ENCODE results near the gene GOLGA3. TPM values are rescaled to one million over a fixed set of nuclear protein-coding genes. Genes with fewer than 3 reads are reported as not detected.
"Not testable (repeated sequence)": the region's sequence is repeated elsewhere in the genome, so short reads cannot be mapped to it uniquely, and the experiment has no call there.

Gene GOLGA3
- total RNA-seq, 2 experiments from 2014 or later, result 63.8 to 64.7 TPM

DNA sequence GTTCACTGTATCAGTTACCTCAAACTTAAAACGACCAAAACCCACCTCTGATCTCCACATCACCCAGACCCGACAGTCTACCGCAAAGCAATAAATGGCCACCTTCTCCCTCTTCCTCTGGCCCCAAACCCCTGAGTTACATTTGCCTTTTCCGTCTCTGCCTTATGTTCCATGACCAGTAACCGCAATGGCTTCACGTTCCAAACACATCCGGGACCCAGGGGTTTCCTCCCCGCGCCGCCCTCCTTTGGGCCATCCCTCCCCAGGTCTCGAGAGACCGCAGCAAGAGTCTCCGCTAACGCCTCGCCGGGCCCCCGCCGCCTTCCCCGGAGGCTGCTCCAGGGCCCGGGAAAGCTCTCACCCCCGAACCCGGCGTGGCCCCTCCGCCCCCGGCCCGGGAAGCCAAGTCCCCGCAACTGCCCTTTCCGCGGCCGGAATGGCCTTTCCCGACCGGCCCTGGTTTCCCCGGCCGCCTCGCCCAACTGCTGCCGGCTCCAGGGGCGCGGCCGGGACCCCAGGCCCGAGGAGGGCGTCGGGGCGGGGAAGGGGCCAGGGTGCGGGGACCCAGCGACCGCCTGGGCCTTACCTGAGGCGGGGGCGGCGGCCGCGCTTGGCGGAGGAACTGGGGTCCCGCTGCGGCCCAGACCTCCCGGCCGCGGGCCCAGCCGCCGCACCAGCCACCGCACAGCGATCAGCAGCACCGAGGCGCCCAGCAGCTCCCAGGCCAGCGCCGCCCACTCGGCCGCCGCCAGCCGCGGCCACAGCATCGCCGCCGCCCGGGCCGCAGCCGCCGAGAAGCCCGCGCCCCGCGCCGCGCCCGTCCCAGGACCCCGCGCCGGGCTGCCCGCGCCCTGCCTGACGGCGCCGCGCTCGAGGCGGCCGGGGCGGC lies 67.4 kb downstream of the GOLGA3 start, which contains the start of gene ANKLE2:
TSS of gene ANKLE2 (minus strand) at position 801 of the 889 bp plus-strand sequence. CDS start at position 767, 34 bp downstream.
- peak within 1 kb of the TSS; percentile 92 for H3K4me3 Mint-ChIP-seq
- peak; percentile 35 for ATAC-seq (ENCODE audit: low read depth)
- H3K4me1 Mint-ChIP-seq, result peaks cover 25% of the 10 kb centered on the region
- peak; percentile 78 for DNase-seq
- no peaks in the 10 kb centered on the region for H3K9me3 Mint-ChIP-seq
- H3K27me3 Mint-ChIP-seq, result no peaks in the 10 kb centered on the region
- POLR2A ChIA-PET, result interaction anchor here (1.0 to 1.2 kb wide), 2 partner anchors 10 to 73 kb away, joined by 3 read pairs; no protein-coding TSS in a partner anchor
- peak within 1 kb of the TSS; percentile 95 for H3K27ac Mint-ChIP-seq
- peaks cover 18% of the 10 kb centered on the region for H3K36me3 Mint-ChIP-seq

DNA sequence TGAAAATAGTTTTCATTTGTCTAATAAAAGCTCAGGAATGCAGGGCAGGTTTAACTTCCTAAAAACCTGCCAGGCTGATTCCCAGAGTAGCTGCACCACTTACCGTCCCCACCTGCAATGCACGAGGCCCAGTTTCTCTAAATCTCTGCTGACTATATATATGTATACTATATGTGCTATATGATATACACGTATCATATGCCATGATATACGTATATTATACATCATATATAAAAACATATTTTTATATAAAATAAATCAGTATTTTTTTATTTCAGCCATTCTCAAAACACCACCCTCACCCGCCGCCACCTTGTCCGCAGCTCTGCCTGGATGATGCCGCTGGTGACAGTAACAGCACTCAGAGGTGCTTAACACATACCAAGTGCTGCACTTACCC lies 69.3 kb downstream of the GOLGA3 start:
- no peaks in the 10 kb centered on the region for H3K27me3 Mint-ChIP-seq
- peaks cover 24% of the 10 kb centered on the region for H3K36me3 Mint-ChIP-seq
- no peak overlapping the region for H3K4me3 Mint-ChIP-seq
- no peaks in the 10 kb centered on the region for H3K9me3 Mint-ChIP-seq
- DNase-seq (no peak), ATAC-seq (ENCODE audit: low read depth) (no peak)
- peaks cover 23% of the 10 kb centered on the region for H3K4me1 Mint-ChIP-seq
- H3K27ac Mint-ChIP-seq, result no peak overlapping the region
- POLR2A ChIA-PET, result no interaction called here

DNA sequence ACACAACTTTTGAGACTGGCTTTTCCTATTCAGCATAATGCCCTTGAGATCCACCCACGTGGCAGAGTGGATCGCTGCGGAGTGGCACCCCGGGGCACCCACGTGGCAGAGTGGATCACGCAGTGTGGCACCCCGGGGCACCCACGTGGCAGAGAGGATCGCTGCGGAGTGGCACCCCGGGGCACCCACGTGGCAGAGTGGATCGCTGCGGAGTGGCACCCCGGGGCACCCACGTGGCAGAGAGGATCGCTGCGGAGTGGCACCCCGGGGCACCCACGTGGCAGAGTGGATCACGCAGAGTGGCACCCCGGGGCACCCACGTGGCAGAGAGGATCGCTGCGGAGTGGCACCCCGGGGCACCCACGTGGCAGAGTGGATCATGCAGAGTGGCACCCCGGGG lies 69.8 kb downstream of the GOLGA3 start:
- Mint-ChIP-seq H3K4me1 (peaks cover 23% of the 10 kb centered on the region), H3K36me3 (peaks cover 26% of the 10 kb centered on the region)
- POLR2A ChIA-PET; H3K9me3 Mint-ChIP-seq; H3K27ac Mint-ChIP-seq; H3K4me3 Mint-ChIP-seq; H3K27me3 Mint-ChIP-seq; ATAC-seq (ENCODE audit: low read depth); DNase-seq: not testable (repeated sequence)

DNA sequence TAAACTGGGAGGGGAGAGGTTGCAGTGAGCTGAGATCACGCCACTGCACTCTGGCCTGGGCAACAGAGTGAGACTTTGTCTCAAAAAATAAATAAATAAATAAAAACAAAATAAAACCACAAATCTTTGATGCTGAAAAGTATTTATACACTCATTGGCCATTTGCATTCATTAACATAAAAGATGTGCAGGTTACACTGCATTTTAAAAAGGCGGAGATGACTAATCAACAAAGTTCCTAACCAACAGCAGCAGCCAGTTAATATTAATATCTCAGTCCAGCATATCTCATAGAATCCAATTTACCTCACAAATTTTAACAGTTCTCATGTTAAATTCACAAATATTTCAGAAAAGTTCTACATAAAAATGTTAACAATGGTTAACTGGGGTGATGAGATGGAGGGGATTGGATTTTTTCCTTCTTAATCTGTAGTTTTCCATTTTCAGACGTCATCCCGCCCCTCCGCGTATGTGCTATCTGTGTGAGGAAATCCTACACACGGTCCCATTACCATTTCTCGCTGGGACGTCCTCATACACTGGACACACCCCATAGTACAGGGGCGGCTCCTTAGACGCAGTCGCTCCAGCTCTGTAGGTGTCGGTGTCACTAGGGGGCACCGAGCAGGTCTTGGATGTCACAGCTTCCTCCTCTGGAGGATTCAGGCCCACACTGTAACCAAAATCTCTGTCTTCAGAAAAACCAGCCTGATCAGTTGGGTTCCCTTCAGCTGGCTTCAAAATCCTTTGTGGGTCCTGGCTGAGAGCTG lies 74.3 kb downstream of the GOLGA3 start:
- H3K27me3 Mint-ChIP-seq, result no peaks in the 10 kb centered on the region
- H3K4me3 Mint-ChIP-seq, result no peak overlapping the region
- H3K36me3 Mint-ChIP-seq, result peaks cover 20% of the 10 kb centered on the region

DNA sequence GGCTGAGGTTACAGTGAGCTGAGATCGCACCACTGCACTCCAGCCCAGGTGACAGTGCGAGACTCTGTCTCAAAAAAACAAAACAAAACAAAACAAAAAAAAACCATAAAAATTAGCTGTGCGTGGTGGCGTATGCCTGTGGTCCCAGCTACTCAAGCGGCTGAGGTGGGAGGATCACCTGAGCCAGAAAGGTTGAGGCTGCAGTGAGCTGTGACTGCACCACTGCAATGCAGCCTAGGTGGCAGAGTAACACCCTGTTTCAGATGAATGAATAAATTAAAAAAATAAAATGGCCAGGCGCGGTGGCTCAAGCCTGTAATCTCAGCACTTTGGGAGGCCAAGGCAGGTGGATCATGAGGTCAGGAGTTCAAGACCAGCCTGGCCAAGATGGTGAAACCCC lies 75.0 kb downstream of the GOLGA3 start:
- H3K4me3 Mint-ChIP-seq; ATAC-seq (ENCODE audit: low read depth); H3K4me1 Mint-ChIP-seq; DNase-seq; H3K27me3 Mint-ChIP-seq; H3K9me3 Mint-ChIP-seq; H3K27ac Mint-ChIP-seq; POLR2A ChIA-PET: not testable (repeated sequence)
- H3K36me3 Mint-ChIP-seq, result peaks cover 19% of the 10 kb centered on the region

More for the DNA sequence above, 74.3 kb downstream of the GOLGA3 start:
- ATAC-seq (ENCODE audit: low read depth) (no peak), DNase-seq (no peak)
- POLR2A ChIA-PET, result no interaction called here
- H3K27ac Mint-ChIP-seq, result no peak overlapping the region
- peaks cover 8% of the 10 kb centered on the region for H3K4me1 Mint-ChIP-seq
- no peaks in the 10 kb centered on the region for H3K9me3 Mint-ChIP-seq

DNA sequence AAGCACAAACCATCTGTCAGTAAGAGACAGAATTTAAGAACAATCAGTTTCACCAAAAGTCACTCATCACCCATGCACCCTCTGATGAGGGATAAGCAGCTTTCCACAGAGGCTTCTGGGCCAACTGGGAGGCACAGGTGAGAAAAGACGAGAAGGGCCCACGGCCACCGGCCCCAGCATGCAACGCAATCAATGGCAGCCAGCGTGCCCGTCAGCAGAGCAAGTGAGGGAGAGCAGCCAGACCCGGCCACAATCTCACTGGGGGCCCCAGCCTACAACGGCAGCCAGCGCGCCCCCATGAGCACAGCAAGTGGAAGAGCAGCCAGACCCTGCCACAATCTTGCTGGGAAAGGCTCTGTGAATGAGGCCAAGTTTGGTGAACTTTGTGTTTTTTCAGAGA lies 80.3 kb downstream of the GOLGA3 start:
- DNase-seq (no peak), ATAC-seq (ENCODE audit: low read depth) (no peak)
- no peaks in the 10 kb centered on the region for H3K4me1 Mint-ChIP-seq
- H3K36me3 Mint-ChIP-seq, result peaks cover 26% of the 10 kb centered on the region
- H3K4me3 Mint-ChIP-seq, result no peak overlapping the region
- H3K9me3 Mint-ChIP-seq, result no peaks in the 10 kb centered on the region
- POLR2A ChIA-PET, result no interaction called here
- H3K27me3 Mint-ChIP-seq, result no peaks in the 10 kb centered on the region
- H3K27ac Mint-ChIP-seq, result peak overlapping the region; percentile 30

DNA sequence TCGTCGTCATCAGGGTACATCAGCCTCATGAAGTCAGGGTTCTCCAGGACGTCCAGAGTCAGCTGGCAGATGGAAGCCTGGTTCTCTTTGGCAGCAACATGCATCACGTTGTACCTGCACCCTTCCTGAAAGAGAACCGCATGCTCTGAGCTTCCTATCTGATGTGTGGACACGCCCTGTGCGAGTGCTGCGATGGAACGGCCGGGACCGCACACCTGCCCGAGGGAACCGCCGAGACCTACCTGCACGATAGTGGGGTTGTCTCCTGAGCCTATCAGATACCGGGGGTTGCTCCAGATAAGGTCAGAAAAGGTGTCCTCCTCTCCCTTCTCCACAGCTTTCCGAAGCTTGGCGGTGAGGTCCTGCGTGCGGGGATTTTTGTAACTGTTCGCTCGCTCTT lies 80.8 kb downstream of the GOLGA3 start:
- DNase-seq, result no peak
- H3K4me3 Mint-ChIP-seq, result no peak overlapping the region
- POLR2A ChIA-PET, result no interaction called here
- H3K36me3 Mint-ChIP-seq, result peaks cover 27% of the 10 kb centered on the region
- H3K4me1 Mint-ChIP-seq, result no peaks in the 10 kb centered on the region
- no peaks in the 10 kb centered on the region for H3K9me3 Mint-ChIP-seq
- ATAC-seq (ENCODE audit: low read depth), result no peak
- H3K27ac Mint-ChIP-seq, result no peak overlapping the region
- no peaks in the 10 kb centered on the region for H3K27me3 Mint-ChIP-seq

DNA sequence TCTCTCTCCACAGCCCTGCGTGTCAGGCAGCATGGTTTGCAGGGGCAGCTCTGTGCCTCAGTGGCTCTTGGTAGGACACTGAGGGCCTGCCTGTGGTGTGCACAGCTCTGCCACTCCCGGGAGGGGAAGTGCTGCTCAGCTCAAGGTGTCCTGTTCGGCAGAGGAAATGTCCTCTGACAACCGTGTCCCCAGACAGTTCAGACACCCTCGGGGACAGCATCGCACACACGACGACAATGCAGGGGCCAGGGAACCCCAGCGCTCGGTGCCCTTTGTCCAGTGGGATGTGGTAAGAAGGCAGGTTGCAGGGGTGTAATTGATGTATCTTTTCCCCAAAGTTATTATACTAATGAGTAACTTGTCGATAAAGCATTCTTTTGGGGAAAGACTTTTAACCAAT lies 81.3 kb downstream of the GOLGA3 start:
- H3K27ac Mint-ChIP-seq, result no peak overlapping the region
- no peaks in the 10 kb centered on the region for H3K9me3 Mint-ChIP-seq
- peaks cover 32% of the 10 kb centered on the region for H3K36me3 Mint-ChIP-seq
- ATAC-seq (ENCODE audit: low read depth), result no peak
- no peaks in the 10 kb centered on the region for H3K27me3 Mint-ChIP-seq
- POLR2A ChIA-PET, result no interaction called here
- no peak overlapping the region for H3K4me3 Mint-ChIP-seq
- no peak for DNase-seq
- H3K4me1 Mint-ChIP-seq, result peaks cover 5% of the 10 kb centered on the region

DNA sequence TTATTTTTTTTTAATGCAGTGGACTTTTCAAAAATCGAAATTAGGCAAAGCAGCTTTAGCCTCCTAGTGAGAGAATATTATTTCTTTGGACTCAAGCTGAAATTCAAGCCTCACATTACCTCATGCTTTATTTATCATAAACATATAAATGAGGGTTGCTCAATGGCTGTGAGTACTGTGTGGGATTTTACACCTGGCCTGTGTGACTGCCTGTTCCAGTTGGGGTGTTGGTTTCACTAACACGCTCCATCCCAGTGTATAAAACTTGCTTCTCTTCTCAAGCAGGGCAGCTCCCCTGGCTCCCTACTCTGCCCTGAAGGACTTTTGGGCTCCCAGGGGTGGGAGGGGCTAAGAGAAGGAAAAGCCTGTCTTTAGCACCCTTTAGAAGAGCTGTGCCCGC lies 82.1 kb downstream of the GOLGA3 start:
- Mint-ChIP-seq H3K36me3 (peaks cover 39% of the 10 kb centered on the region), H3K27me3 (no peaks in the 10 kb centered on the region), H3K4me1 (peaks cover 7% of the 10 kb centered on the region), H3K9me3 (no peaks in the 10 kb centered on the region), H3K4me3 (no peak overlapping the region), H3K27ac (no peak overlapping the region)
- ATAC-seq (ENCODE audit: low read depth) (no peak), DNase-seq (no peak)
- POLR2A ChIA-PET, result no interaction called here

DNA sequence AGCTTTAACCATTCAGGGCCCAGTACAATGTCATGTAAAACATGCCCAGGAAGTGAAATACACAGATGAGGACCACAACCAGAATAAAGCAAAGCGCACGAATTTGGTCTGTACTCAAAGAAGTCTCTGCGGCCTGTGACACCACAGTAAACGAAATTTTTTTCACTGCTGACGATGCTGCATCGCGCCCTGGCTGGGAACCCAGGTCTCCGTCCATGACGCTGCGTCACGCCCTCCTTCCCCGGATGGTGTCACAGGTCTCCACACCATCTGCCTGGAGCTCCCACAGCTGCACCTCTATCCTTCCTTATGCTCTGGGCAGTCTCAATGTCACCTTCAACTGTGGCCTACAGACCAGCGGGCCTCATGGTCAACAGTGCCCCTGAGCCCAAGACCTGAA lies 84.8 kb downstream of the GOLGA3 start:
- H3K4me3 Mint-ChIP-seq, result no peak overlapping the region
- no peak for ATAC-seq (ENCODE audit: low read depth)
- no peak overlapping the region for H3K27ac Mint-ChIP-seq
- peaks cover 7% of the 10 kb centered on the region for H3K4me1 Mint-ChIP-seq
- POLR2A ChIA-PET, result no interaction called here
- H3K36me3 Mint-ChIP-seq, result peaks cover 47% of the 10 kb centered on the region
- no peaks in the 10 kb centered on the region for H3K9me3 Mint-ChIP-seq
- H3K27me3 Mint-ChIP-seq, result no peaks in the 10 kb centered on the region
- DNase-seq, result no peak

DNA sequence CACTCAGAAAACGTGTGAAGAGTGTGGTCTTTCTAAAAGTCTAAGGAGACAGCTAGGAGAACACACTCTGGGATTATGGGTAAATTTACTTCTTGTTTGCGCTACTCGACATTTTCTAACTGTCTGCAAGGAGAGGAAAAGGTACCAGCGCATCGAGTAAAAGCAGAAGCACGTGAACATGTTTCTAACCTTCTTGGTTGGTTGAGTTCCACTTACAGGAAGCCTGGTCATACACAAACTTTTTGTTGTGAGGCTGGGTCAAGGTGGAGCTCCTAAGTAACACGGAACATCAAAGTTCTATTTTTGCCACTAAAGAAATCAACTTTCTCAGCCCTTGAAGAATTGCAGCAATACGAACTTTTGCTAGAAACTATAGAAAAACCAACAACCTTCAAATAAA lies 87.0 kb downstream of the GOLGA3 start:
- H3K4me3 Mint-ChIP-seq, result no peak overlapping the region
- H3K36me3 Mint-ChIP-seq, result peaks cover 50% of the 10 kb centered on the region
- H3K27ac Mint-ChIP-seq, result no peak overlapping the region
- peaks cover 7% of the 10 kb centered on the region for H3K4me1 Mint-ChIP-seq
- no peaks in the 10 kb centered on the region for H3K9me3 Mint-ChIP-seq
- H3K27me3 Mint-ChIP-seq, result no peaks in the 10 kb centered on the region
- no peak for ATAC-seq (ENCODE audit: low read depth)
- POLR2A ChIA-PET, result no interaction called here
- DNase-seq, result no peak

DNA sequence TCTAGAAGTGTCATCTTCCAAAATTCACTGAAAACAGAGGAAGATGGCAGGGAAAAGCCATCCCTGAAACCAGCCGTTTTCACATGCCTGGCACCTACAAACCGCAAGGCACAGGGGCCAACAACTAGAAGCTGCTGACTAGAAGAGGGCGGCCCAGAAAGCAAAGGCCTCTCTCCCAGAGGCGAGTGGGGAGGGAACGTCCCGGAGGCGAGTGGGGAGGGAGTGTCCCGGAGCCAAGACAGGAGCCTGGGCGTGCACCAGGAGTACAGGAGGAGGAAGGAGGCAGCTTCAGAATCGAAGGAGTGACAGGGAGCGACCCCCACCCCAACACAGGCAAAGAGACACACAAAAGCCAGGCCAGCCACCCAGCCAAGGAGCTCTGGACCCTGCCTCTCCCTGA lies 88.0 kb downstream of the GOLGA3 start:
- no peaks in the 10 kb centered on the region for H3K27me3 Mint-ChIP-seq
- H3K9me3 Mint-ChIP-seq, result no peaks in the 10 kb centered on the region
- H3K4me3 Mint-ChIP-seq, result no peak overlapping the region
- ATAC-seq (ENCODE audit: low read depth), result no peak
- DNase-seq, result no peak
- peaks cover 47% of the 10 kb centered on the region for H3K36me3 Mint-ChIP-seq
- POLR2A ChIA-PET, result no interaction called here
- peaks cover 7% of the 10 kb centered on the region for H3K4me1 Mint-ChIP-seq
- H3K27ac Mint-ChIP-seq, result no peak overlapping the region

DNA sequence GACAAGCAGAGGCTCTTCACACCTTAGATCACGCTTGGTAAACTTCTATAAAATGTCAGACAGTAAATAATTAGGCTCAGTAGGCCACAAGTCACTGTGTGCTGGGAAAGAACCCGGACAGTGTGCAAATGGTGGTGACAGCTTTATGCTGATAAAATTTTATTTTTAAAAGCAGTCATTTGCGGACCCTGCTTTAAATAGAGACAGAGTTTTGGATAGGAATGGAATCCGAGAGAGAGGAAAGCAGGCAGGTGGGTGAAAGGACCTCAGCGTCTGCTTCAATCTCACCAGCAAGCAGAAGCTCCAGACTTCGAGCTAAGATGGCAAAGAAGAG lies 88.4 kb downstream of the GOLGA3 start:
- H3K27ac Mint-ChIP-seq, result no peak overlapping the region
- no peak for ATAC-seq (ENCODE audit: low read depth)
- DNase-seq, result no peak
- H3K36me3 Mint-ChIP-seq, result peaks cover 46% of the 10 kb centered on the region
- H3K9me3 Mint-ChIP-seq, result no peaks in the 10 kb centered on the region
- H3K4me1 Mint-ChIP-seq, result peaks cover 7% of the 10 kb centered on the region
- H3K4me3 Mint-ChIP-seq, result no peak overlapping the region
- POLR2A ChIA-PET, result no interaction called here
- no peaks in the 10 kb centered on the region for H3K27me3 Mint-ChIP-seq
